ENCODE results near the gene DDB1. TPM values are rescaled to one million over a fixed set of nuclear protein-coding genes. Genes with fewer than 3 reads are reported as not detected.
A peak's percentile ranks its signal among the peaks of the same experiment; 100 is the strongest.

DDB1 gene
- total RNA-seq, 4 donors from 2014 or later: 102 to 164 (median 118) TPM

DNA sequence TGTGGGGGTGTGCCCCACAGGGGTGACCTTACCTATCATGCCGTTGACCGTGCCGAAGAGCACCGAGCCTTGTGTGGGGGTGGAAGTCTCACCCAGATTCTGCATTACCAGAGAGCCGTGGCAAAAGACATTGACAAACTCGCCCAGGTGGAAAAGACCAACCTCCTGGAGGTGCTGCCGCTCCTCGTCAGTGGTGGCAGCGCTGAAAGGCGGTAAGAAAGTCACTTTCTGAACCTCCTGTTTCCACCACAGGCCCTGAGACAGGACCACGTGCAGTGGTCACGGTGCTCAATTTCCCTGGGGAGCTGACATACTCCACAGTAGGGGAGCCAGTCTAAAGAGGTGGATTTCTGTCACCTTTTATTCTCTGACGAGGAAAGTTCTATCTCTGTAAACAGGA is 30.4 kb downstream of the DDB1 start:
- no peak overlapping the region for H3K27ac ChIP-seq (replicated peaks in 1 of 4)
- peaks cover 72 to 96% (median 89%) of the 10 kb centered on the region in 4 donors for H3K36me3 ChIP-seq
- peaks cover 10 to 13% (median 10%) of the 10 kb centered on the region in 4 donors for H3K4me1 ChIP-seq
- WGBS: 92% methylated on average over 11 of the region's 13 CpGs
- no peak overlapping the region for H3K4me3 ChIP-seq
- no peaks in the 10 kb centered on the region for H3K27me3 ChIP-seq
- intact Hi-C loops (cut with DNase I): no loop called here
- DNase-seq (ENCODE audit: extremely low spot score): no peak
- no peak for TF ChIP-seq EP300 (IDR thresholded peaks at IDR 0.05)
- TF ChIP-seq POLR2AphosphoS5 (IDR thresholded peaks at IDR 0.05): no peak
- TF ChIP-seq POLR2A (IDR thresholded peaks at IDR 0.05; ENCODE audit: low read depth): no peak
- TF ChIP-seq, protein P1, sequence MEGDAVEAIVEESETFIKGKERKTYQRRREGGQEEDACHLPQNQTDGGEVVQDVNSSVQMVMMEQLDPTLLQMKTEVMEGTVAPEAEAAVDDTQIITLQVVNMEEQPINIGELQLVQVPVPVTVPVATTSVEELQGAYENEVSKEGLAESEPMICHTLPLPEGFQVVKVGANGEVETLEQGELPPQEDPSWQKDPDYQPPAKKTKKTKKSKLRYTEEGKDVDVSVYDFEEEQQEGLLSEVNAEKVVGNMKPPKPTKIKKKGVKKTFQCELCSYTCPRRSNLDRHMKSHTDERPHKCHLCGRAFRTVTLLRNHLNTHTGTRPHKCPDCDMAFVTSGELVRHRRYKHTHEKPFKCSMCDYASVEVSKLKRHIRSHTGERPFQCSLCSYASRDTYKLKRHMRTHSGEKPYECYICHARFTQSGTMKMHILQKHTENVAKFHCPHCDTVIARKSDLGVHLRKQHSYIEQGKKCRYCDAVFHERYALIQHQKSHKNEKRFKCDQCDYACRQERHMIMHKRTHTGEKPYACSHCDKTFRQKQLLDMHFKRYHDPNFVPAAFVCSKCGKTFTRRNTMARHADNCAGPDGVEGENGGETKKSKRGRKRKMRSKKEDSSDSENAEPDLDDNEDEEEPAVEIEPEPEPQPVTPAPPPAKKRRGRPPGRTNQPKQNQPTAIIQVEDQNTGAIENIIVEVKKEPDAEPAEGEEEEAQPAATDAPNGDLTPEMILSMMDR (IDR thresholded peaks at IDR 0.05): no peak
- no peaks in the 10 kb centered on the region for H3K9me3 ChIP-seq

DNA sequence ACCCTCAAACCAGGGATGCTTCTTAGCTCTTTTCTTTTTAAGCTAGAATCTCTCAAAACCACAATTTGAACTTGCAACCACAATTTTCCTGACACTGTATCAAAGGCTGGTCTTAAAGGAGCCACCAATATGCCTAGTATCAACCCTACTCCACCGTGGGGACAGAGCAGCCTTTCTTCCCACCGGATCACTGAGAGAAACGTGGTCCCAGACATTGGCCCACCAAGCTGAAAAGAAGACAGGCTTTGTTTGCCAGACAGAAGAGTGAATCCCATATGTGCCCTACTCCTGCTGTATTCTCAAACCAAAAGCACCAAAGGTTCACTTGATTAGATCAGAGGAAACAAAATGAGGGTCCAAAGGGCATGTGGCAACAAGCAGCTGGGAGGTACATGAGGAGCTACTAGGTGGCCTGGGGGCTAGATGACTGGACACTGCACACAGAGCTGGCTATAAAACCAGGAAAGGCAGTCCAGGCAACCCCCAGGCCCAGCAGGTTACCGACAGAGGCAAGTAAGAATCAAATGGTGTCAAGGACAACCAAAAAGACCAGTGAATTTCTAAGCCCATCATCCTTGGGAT is 34.2 kb downstream of the DDB1 start:
- H3K4me1 ChIP-seq: peaks cover 33 to 40% (median 37%) of the 10 kb centered on the region in 4 donors
- 94% methylated on average over 4 of the region's 4 CpGs for WGBS

GRCh38 chr11:61297746-61298145 is 35.2 kb downstream of the DDB1 start:
- H3K9me3 ChIP-seq: no peaks in the 10 kb centered on the region
- no peak for DNase-seq (ENCODE audit: extremely low spot score)
- peaks cover 0 to 29% (median 7%) of the 10 kb centered on the region in 4 donors for H3K27me3 ChIP-seq
- peaks cover 35 to 43% (median 42%) of the 10 kb centered on the region in 4 donors for H3K4me1 ChIP-seq
- intact Hi-C loops (cut with DNase I): no loop called here
- H3K27ac ChIP-seq (replicated peaks in 1 of 4): peak overlapping the region in 2 of 4 donors; percentile 16 to 37
- 16% methylated on average over 5 of the region's 5 CpGs for WGBS
- peaks cover 31 to 47% (median 41%) of the 10 kb centered on the region in 4 donors for H3K36me3 ChIP-seq
- no peak overlapping the region for H3K4me3 ChIP-seq
- TF ChIP-seq, protein P1 (IDR thresholded peaks at IDR 0.05): no peak
- TF ChIP-seq POLR2A (IDR thresholded peaks at IDR 0.05; ENCODE audit: low read depth) (no peak), POLR2AphosphoS5 (IDR thresholded peaks at IDR 0.05) (peak in 1 of 2 donors; percentile 55), EP300 (IDR thresholded peaks at IDR 0.05) (no peak)

More for the DNA sequence above, 34.2 kb downstream of the DDB1 start:
- no peak for TF ChIP-seq POLR2A (IDR thresholded peaks at IDR 0.05; ENCODE audit: low read depth)
- TF ChIP-seq POLR2AphosphoS5 (IDR thresholded peaks at IDR 0.05): no peak
- no peak for TF ChIP-seq EP300 (IDR thresholded peaks at IDR 0.05)
- TF ChIP-seq, protein P1 (IDR thresholded peaks at IDR 0.05): no peak
- no peak overlapping the region for H3K4me3 ChIP-seq
- peaks cover 0 to 21% (median 7%) of the 10 kb centered on the region in 4 donors for H3K27me3 ChIP-seq
- intact Hi-C loops (cut with DNase I): no loop called here
- no peak for DNase-seq (ENCODE audit: extremely low spot score)
- H3K27ac ChIP-seq (replicated peaks in 1 of 4): no peak overlapping the region
- H3K9me3 ChIP-seq: no peaks in the 10 kb centered on the region
- H3K36me3 ChIP-seq: peaks cover 41 to 58% (median 51%) of the 10 kb centered on the region in 4 donors

GRCh38 chr11:61297341-61297740 is 35.6 kb downstream of the DDB1 start:
- TF ChIP-seq EP300 (IDR thresholded peaks at IDR 0.05): no peak
- TF ChIP-seq, protein P1 (IDR thresholded peaks at IDR 0.05): no peak
- no peak for TF ChIP-seq POLR2AphosphoS5 (IDR thresholded peaks at IDR 0.05)
- no peak for TF ChIP-seq POLR2A (IDR thresholded peaks at IDR 0.05; ENCODE audit: low read depth)
- DNase-seq (ENCODE audit: extremely low spot score): no peak
- Histone ChIP-seq H3K4me3 (no peak overlapping the region), H3K27ac (replicated peaks in 1 of 4) (peak overlapping the region; percentile 16 to 40 (median 36)), H3K36me3 (peaks cover 27 to 43% (median 37%) of the 10 kb centered on the region in 4 donors), H3K9me3 (no peaks in the 10 kb centered on the region), H3K4me1 (peaks cover 35 to 43% (median 42%) of the 10 kb centered on the region in 4 donors), H3K27me3 (peaks cover 0 to 34% (median 7%) of the 10 kb centered on the region in 4 donors)
- WGBS: 41% methylated on average over 1 of the region's 1 CpG
- intact Hi-C loops (cut with DNase I): no loop called here

Measured in esophagus muscularis mucosa (tissue), 4 donors.